GM18868 (cell line): ENCODE results near the gene GLCE.
"Not testable (repeated sequence)": the region's sequence is repeated elsewhere in the genome, so short reads cannot be mapped to it uniquely, and the experiment has no call there.

Source experiments
- ATAC-seq: cut with Tn5 transposase; IDR thresholded peaks from one replicate; pipeline ENCODE4 v1.9.1; 2021; ENCODE audit warnings: mild to moderate bottlenecking, moderate library complexity; ENCODE audit not compliant: unreplicated experiment

GLCE gene

DNA sequence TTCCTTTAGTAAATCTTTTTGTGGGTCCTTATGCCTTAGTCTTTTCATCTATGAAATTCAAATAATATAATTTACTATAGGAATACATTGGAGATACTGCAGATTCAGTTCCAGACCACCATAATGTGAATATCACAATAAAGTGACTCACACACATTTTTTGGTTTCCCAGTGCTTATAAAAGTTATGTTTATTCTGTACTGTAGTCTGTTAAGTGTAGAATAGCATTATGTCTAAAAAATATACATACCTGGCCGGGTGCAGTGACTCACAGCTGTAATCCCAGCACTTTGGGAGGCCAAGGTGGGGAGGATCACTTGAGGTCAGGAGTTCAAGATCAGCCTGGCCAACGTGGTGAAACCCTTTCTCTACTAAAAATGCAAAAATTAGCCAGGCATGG lies 84.4 kb downstream of the GLCE start:
- no peak for ATAC-seq

DNA sequence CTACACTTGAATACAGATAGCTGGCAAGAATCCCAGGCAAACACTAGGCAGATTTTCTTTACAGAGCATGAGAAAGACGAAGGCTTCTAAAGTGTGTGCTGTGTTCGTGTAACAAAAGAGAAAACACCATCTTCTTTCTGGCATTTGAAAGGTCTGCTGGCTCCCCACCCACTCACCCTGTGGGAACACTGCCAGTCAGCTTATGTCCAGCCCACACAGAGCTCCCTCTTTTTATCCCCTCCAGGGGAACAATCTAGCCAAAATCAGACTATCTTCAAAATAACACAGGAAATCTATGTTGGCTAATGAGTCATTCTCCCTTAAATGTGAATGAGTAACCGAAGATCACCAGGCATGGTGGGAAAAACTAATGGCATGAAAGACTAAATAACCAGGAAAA lies 92.7 kb downstream of the GLCE start:
- ATAC-seq: no peak

DNA sequence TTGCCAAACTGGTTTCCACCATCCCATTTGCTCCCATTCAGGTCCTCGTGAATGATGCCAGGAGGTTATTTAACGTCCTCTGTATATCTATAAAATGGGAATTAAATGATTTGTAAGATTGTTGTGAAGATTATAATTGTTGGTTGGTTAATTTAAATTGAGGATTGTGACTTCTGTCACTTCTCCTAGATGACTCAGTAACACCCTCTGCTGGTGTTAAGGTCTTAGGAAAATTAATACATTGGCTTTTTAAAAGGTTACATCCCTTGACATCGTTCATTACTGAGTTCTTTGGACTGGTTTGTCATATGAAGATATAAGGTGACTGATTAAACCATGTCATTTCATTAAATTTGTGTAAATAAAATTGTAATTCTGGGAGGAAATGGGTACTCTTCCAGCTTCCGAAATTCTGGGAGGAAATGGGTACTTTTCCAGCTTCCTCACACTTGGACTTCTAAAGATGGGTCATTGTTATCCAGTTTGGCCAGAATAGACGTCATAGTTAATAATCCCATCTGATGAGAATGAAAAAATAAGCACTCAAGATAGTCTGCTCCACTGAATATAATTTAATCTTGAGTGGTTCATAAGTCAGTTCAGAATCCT lies 105.0 kb downstream of the GLCE start:
- no peak for ATAC-seq

DNA sequence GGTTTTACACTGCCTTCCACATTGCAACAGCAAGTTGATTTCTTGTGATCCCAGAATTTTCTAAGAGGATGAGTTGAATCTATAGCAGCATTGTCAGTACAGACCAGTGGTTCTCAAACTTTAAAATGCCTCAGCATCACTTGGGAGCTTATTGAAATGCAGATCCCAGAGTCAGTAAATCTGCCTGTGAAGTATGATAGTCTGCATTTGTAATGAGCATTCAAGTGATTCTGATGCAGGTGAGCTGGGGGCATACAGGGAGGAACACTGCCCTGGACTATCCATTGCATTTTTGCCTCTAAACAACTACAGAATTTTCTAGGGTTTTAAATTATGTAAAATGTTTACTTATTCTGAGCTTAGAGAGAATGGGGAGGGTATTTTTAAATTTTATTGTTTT lies 110.8 kb downstream of the GLCE start:
- ATAC-seq: no peak

DNA sequence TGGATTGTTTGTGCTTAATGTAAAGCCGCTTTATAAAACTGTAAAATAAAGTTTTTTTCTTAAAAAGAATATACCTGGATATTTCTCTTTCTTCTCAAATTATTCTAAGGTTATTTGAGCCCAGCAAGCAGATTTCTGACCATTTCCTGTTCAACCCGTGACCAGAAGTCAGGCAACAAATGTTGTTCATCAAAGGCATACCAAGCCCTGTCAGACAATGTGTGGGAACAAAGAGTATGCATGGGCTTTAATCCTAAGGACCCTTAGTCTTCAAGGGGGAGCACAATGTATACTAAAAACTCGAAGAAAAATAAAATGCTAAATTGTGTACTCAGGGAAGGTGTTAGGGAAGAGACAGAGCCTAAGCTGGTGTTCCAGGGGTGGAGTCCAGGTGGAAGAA lies 111.7 kb downstream of the GLCE start:
- ATAC-seq: no peak

DNA sequence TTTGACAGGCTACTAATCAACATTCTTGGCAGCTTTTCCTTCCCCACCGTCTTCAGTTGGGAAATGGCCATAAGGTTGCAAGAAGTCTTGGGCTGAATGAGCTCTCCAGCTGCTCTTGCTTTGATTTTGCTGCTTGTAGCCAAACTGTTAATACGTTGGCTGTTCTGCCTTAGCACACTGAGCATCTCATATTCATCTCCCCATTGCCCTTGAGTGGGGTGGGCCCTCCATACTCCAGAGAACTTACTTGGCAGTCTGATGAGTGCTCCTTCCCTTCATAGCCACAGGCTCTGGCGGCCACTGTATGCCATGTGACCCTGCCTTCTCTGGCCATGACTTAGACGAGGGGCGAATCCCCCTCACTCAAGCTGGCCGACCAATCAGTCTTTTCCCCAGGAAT lies 112.5 kb downstream of the GLCE start:
- no peak for ATAC-seq

DNA sequence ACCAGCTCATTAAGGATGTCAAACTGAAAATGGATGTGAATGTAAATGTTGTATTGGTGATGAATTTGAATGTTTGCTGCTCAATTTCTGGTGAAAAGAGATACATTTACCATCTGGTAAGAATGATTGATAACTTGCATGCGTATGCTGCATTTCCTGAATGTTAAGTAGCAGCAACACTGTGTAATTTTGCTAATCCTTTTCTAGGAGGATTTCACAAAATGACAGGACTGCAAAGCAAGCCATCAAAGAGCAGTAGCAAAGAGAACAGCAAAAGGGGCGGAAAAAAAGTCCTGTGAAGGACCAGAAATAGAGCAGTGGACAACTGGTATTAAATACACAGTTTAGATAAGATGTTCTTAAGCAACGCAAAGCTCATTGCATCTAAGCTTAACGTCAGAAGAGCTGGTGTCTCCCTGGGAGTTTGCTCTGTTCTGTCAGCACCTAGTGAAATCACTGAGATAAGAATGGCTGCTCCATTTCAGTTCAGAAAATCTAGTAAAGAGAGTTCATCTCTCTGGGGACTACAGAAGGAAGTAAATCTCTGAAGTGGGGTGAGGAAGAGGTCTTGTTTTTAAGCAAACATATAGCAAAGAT lies 114.7 kb downstream of the GLCE start:
- ATAC-seq: no peak

DNA sequence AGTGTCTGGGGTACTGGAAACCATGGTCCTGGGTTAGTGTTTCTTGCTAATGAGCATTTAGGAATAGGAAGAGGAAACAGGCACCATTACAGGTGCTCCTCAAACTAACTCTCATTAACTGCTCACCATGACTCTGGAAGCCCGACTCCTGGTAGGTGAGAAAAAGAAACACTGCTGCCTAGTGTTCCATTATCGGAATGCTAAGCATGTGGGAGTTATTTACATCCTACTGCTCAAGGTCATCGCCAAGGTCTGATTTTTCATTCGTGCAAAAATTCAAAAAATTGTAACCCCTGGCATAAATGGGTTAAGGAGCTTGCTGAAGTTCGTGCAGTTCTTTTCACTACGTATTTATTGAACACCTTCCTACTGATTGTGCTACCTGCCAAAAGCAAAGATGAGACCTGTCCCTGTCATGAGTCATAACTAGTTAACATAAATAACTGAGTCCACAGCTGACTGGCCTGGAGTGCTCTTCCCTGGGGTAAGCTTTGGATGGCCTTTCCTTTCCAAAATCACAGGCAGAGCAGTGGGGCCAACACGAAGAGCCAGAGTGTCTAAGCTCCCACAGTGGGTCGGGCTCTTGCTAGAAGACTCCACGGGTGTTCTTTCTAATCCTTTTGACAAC lies 115.6 kb downstream of the GLCE start:
- no peak for ATAC-seq

DNA sequence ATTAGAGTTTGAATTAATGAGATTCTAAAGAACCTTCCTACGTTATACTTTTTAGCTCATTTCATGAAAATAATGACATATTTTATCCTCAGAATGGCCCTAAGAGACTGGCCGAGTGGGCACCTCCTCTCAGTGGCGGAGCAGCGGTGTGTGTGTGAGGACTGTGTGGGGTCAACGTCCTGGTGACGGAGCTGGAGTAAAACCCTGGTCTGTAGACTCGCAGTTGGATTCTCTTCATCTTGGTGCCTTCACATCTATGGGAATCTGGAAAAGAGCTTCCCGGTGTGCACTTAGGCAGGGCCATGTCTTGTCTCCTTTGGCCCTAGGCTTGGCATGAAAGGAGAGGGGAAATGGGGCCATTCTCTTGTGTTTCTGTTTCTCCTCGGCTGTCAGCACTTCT lies 116.9 kb downstream of the GLCE start:
- no peak for ATAC-seq

DNA sequence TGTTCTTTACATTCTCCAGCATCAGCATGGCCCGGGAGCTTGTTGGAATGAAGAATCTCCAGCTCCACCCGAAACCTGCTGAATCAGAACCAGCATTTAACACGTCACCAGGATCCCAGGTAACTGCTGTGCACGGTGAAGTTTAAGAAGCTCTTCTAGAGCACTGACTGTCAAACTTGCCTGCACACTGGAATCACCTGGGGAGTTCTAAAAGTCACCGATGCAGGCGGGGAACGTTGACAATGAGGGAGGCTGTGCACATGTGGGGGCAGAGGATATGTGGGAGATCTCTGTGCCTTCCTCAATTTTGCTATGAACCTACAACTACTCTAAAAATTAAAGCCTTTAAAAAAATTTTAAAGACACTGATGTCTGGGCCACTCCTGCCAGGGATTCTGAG lies 119.2 kb downstream of the GLCE start:
- ATAC-seq: no peak

DNA sequence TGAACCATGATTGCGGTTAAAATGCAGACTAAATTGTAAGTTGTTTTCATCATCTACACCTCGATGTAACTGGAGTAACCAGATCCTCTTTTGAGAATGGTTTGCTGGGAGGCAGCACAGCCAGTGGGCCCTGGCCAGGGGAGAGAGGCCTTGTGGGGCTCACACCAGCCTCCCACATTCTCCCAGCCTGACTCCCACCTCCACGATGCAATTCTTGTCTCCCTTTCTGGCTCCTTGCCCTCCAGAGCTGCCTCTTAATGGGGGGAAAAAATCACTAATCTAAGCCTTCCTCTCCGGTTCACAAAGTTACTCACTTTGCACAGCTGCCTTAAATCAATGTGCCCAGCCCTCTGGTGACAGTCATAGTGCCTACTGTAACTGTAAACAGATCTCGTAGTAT lies 120.3 kb downstream of the GLCE start:
- no peak for ATAC-seq

DNA sequence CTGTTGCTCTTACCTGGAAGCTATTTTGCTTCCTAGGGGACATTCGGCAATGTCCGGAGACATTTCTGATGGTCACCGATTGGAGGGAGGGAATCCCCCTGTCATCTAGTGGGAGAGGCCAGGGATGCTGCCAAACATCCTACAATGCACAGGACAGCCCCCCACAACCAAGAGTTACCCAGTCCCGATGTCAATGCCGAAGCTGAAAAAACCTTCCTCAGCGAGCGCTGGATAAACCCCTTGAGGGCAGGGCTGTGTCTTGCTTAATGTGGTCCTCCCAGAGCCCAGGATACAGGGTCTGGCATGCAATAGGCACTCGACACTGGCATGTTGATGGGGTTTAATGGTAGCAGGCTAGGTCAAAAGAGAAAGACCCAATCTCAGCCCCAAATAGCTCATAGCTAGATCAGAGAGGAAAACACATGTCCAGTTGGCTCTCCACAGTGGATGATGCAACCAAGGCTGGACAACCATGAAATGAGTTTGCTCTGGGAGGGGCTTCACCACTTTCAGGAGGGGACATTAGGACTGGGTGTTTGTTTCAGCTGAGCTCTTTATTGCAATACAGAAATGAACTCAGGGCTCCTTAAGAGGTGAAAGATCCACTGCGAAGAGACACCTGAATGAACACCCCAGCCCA lies 121.8 kb downstream of the GLCE start:
- ATAC-seq: no peak

DNA sequence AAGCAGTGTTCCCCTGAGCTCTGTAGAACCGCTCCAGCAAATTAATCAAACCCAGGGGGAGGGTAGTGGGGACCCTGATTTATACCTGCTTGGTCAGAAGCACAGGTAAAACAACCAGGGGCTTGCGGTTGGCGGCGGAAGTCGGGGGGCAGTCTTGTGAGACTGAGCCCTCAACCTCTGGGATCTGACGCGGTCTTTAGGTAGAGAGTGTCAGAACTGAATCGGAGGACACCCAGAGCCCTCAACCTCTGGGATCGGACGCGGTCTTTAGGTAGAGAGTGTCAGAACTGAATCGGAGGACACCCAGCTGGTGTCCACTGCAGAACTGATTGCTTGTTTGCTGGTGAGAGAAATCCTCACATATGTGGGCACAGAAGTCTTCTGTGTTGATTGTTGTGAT lies 125.4 kb downstream of the GLCE start:
- ATAC-seq: no peak

DNA sequence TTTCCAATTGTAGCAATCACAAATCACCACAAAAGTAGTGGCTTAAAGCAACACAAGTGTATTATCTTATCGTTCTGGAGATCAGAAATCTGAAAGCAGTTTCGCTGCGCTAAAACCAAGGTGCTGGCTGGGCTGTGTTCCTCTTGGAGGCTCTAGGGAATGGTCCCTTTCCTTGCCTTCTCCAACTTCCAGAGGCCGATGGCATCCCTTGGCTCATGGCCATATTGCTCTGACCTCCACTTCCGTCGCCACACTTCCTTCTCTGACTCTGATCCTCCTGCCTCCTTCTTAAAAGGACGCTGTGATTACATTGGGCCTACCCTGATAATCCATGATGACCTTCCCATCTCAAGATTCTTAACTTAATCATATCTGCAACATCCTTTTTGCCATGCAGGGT lies 127.6 kb downstream of the GLCE start:
- no peak for ATAC-seq

DNA sequence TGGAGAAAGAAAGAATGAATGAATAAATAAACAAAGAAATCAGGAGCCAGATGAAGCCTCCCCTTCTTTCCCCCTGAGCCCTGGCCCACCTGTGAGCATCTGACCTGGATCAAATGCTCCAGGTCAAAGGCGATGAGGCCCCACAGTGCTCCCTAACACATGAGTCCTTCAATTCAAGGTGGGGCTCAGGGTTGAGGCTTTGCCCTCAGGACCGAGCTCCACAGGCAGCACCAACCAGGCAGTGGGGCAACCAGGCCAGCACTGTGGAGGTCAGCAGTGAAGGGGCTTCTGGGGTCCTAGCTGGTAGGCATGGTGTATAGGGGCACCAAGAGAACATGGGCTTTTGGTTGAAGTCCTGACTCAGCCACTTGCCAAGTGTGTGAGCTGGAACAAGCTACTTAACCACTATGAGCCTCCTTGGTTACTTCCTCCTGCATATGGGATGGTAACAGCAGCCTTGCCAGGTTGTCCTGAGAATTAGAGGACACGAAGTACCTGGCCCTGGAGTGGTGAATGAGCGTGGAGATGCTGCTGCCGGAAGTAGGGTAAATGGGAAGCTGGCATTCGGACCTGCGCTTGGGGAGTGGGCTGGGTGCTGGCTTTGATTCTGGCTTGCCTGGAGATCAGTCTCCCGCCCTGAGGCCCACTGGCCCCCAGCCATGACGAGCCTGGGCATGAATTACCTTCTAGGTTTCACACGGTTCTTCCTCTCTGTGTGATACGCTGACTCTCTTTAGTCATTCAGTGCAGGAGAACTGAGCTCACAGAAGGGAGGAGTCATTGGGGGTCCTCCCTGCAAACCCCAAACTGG lies 128.3 kb downstream of the GLCE start:
- ATAC-seq: no peak

DNA sequence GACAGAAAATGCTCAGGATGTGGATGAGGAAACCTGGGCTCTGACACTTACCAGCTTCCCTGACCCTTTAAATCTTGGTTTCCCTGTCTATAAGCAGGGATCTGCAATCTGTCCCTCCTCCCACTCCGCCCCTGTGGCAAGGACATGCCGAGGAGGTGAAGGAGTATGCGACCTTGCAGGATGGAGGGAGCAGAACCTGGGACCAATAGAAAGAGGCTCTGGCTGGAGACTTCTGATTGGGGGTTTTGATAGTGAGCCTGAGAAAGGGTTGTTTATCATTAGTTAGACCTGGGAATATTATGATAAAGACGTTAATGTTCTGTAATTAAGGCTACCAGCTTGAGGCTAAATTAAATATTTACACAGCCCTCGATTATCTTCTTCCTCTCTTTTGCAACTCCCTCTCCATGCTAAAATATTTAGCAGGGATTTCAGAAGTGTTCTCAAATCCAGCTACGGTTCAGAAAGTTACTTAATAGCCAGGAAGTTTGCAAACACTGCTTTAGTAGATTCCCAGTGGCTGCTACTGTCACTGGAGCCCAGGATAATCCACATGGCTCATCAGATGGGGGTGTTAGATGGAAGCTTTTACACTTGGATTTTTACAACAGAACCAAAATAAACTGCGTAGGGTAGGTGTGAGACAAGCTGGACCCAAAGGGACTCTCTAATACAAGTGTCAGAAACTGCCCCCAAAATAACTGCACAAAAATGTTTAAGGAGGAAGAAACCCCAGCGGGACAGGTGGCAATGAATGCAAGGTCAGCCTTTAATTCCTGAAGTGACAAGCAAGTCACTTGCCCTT lies 129.1 kb downstream of the GLCE start:
- no peak for ATAC-seq

DNA sequence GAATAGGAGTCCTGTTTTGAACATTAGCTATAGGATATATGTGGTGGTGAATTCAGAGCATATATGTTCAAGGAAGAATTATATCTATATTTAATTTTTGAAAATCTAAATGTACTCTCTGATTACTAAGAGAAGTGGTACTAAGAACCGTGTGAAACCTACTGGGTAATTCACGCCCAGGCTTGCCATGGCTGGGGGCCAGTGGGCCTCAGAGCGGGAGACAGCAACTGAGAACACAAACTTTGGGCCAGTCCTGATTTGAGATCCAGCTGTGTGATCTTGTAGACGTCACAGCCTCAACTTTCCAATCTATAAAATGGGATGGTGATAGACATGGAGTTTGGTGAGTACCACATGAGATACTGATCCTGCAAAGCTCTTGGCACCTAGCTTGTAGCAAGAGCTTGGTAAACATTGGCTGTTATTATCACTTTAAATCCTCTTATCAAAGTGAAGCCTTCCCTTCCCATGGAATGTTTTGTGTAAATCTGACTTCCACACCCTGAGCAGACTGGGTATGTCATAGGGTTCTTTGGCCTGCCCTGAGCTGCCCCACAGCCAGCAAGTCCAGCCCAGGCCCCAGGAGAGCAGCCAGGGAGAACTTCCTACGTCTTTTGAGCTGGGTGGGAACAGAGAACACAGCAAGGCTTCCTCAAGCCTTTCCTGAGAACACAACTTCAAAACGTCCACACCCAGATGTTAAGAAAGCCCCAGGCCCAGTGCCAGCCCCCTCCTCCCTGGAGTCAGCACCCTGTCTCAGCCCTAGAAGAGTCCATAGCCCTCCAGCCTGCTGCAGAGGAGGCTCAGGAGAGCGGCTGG lies 130.1 kb downstream of the GLCE start:
- ATAC-seq: no peak

DNA sequence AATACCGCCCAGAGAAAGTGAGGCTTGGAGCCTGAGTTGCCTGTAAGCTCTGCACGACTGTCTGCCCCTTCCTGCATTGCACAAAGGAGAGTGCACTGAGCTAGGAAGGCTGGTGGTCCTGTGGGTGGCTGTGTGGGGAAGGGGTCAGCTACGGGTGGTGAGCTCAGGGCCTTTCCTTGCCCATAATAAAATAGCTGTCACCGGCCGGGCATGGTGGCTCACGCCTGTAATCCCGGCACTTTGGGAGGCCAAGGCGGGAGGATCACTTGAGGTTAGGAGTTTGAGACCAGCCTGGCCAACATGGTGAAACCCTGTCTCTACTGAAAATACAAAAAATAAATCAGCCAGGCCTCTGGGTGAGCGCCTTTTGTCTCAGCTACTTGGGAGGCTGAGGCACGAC lies 131.2 kb downstream of the GLCE start:
- not testable (repeated sequence) for ATAC-seq

DNA sequence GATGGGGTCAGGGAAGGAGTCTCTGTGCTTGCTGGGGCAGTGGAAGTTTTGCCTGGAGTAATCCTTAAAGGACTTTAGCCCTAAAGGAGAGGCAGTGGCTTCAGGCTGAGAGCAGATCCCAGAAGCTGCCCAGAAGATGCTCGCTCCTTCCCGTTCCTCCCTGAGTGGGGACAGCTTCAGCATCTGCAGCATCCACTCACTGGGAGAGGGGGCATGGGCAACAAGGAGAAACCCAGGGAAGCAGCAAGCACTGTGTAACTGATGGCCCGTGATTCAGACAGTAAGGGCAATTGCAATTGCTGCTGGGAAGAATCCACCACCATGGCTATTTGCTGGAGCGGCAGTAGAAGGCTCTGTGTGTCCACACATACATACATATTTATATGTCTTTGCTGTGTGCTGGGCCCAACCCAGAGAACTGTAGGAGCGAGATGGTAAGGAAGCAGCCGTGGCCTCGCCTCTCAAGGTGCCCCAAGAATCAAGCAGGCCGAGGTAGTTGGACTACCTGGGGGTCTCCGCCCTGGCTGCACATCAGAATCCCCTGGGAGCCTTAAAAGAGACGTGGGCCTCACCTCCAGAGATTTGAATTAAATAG lies 132.5 kb downstream of the GLCE start:
- ATAC-seq: no peak
